WTC11 (cell line): ENCODE measurements around the gene SLC26A11.

Source experiments
- CTCF ChIP-seq: fragments of 200-600 bp; IDR thresholded peaks from 2 replicates; pipeline ENCODE4 v1.8.0; 2022; ENCODE audit warnings: antibody characterized with exemption
- ESRRA ChIP-seq: sonication (generic); formaldehyde crosslinking; IDR thresholded peaks from 2 replicates; pipeline ENCODE4 v1.8.1; 2022; ENCODE audit warnings: mild to moderate bottlenecking, missing genetic modification reagents, borderline replicate concordance
- GABPB1 ChIP-seq: sonication (generic); formaldehyde crosslinking; IDR thresholded peaks from 2 replicates; pipeline ENCODE4 v1.8.1; 2023; ENCODE audit warnings: mild to moderate bottlenecking, missing genetic modification reagents
- HMGXB4 ChIP-seq: sonication (generic); formaldehyde crosslinking; IDR thresholded peaks from 2 replicates; pipeline ENCODE4 v1.8.1; 2023; ENCODE audit warnings: mild to moderate bottlenecking, moderate library complexity, missing genetic modification reagents
- NFATC4 ChIP-seq: fragments of 250-450 bp; sonication (Bioruptor Pico); IDR thresholded peaks from 2 replicates; pipeline ENCODE4 v1.9.0; 2021; ENCODE audit warnings: mild to moderate bottlenecking
- NR2C2 ChIP-seq: sonication (generic); formaldehyde crosslinking; IDR thresholded peaks from 2 replicates; pipeline ENCODE4 v1.8.0; 2022; ENCODE audit warnings: mild to moderate bottlenecking, missing genetic modification reagents
- SMAD3 ChIP-seq: sonication (generic); formaldehyde crosslinking; IDR thresholded peaks from 2 replicates; pipeline ENCODE4 v1.8.0; 2022; ENCODE audit warnings: missing genetic modification reagents, mild to moderate bottlenecking, borderline replicate concordance
- ZNF138 ChIP-seq: sonication (generic); formaldehyde crosslinking; conservative IDR thresholded peaks from 2 replicates; pipeline ENCODE4 v1.8.1; 2022; ENCODE audit warnings: mild to moderate bottlenecking, moderate library complexity, missing genetic modification reagents
- TF ChIP-seq, protein P1 (sequence below): sonication (generic); formaldehyde crosslinking; conservative IDR thresholded peaks from 2 replicates; pipeline ENCODE4 v1.8.1; 2022; ENCODE audit warnings: mild to moderate bottlenecking, missing genetic modification reagents
- TF ChIP-seq, protein P2 (sequence below): sonication (generic); formaldehyde crosslinking; IDR thresholded peaks from 2 replicates; pipeline ENCODE4 v1.8.1; 2022; ENCODE audit warnings: missing genetic modification reagents, borderline replicate concordance
- TF ChIP-seq, protein P3 (sequence below): sonication (generic); formaldehyde crosslinking; IDR thresholded peaks from 2 replicates; pipeline ENCODE4 v1.8.1; 2023; ENCODE audit warnings: mild to moderate bottlenecking, missing genetic modification reagents, moderate library complexity

GRCh38 chr17:80260791-80261158, 40.5 kb downstream of the SLC26A11 start, which contains the start of gene RNF213:
- TF ChIP-seq, protein P1, sequence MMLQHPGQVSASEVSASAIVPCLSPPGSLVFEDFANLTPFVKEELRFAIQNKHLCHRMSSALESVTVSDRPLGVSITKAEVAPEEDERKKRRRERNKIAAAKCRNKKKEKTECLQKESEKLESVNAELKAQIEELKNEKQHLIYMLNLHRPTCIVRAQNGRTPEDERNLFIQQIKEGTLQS = no peak
- TF ChIP-seq, protein P2, sequence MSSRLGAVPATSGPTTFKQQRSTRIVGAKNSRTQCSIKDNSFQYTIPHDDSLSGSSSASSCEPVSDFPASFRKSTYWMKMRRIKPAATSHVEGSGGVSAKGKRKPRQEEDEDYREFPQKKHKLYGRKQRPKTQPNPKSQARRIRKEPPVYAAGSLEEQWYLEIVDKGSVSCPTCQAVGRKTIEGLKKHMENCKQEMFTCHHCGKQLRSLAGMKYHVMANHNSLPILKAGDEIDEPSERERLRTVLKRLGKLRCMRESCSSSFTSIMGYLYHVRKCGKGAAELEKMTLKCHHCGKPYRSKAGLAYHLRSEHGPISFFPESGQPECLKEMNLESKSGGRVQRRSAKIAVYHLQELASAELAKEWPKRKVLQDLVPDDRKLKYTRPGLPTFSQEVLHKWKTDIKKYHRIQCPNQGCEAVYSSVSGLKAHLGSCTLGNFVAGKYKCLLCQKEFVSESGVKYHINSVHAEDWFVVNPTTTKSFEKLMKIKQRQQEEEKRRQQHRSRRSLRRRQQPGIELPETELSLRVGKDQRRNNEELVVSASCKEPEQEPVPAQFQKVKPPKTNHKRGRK (CRISPR knock-in tag) = no peak
- TF ChIP-seq HMGXB4 (CRISPR knock-in tag) (no peak), CTCF (no peak), ZNF138 (CRISPR knock-in tag) (no peak), GABPB1 (no peak), NR2C2 (CRISPR knock-in tag) (no peak), NFATC4 (CRISPR knock-in tag) (no peak), ESRRA (CRISPR knock-in tag) (no peak), SMAD3 (CRISPR knock-in tag) (no peak)
- TF ChIP-seq, protein P3, sequence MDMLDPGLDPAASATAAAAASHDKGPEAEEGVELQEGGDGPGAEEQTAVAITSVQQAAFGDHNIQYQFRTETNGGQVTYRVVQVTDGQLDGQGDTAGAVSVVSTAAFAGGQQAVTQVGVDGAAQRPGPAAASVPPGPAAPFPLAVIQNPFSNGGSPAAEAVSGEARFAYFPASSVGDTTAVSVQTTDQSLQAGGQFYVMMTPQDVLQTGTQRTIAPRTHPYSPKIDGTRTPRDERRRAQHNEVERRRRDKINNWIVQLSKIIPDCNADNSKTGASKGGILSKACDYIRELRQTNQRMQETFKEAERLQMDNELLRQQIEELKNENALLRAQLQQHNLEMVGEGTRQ (CRISPR knock-in tag) = peak; percentile 58
